Measurements from ENCODE around the gene PTPN13. TPM values are rescaled to one million over a fixed set of nuclear protein-coding genes. Genes with fewer than 3 reads are reported as not detected.
"Not testable (repeated sequence)": the region's sequence is repeated elsewhere in the genome, so short reads cannot be mapped to it uniquely, and the experiment has no call there.

Gene PTPN13
- total RNA-seq, 2 experiments from 2014 or later, result 1.4 to 1.5 TPM

- Mint-ChIP-seq H3K4me1 (no peaks in the 10 kb centered on the region), H3K36me3 (ENCODE audit: low read depth) (no peaks in the 10 kb centered on the region), H3K27ac (no peak overlapping the region), H3K27me3 (no peaks in the 10 kb centered on the region), H3K9me3 (ENCODE audit: low read depth) (no peaks in the 10 kb centered on the region), H3K4me3 (no peak overlapping the region)
- POLR2A ChIA-PET, result no interaction called here
- intact Hi-C loops (cut with DNase I, micrococcal nuclease), result loop anchor here in 1 of 2 experiments (10.0 kb wide), 1 partner anchor 215 kb away; the partner anchor contains the start of gene C4orf36
- DNase-seq, result no peak
- no peak for ATAC-seq
- CTCF ChIA-PET, result no interaction called here
Observed at GRCh38 chr4:86679441-86679840, 85.3 kb downstream of the PTPN13 start.

DNA sequence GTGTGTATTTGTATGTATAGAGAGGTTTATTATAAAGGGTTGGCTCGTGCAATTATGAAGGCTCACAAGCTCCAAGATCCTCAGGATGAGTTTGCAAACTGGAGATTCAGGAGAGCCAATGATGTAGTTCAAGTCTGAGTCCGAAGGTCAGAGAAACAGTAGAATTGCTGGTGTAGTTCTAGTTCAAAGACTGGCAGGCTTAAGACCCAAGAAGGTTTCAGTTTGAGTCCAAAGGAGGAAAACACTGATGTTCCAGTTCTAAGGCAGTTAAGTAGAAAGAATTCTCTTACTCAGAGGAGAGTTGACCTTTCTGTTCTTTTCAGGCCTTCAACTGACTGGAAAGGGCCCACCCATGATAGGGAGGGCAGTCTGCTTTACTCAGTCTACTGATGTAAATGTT lies 89.1 kb downstream of the PTPN13 start:
- POLR2A ChIA-PET, result no interaction called here
- ATAC-seq (no peak), DNase-seq (no peak)
- no peak overlapping the region for H3K4me3 Mint-ChIP-seq
- H3K27ac Mint-ChIP-seq, result no peak overlapping the region
- H3K27me3 Mint-ChIP-seq, result no peaks in the 10 kb centered on the region
- intact Hi-C loops (cut with DNase I, micrococcal nuclease), result no loop called here
- H3K4me1 Mint-ChIP-seq, result no peaks in the 10 kb centered on the region
- CTCF ChIA-PET, result no interaction called here
- no peaks in the 10 kb centered on the region for H3K36me3 Mint-ChIP-seq (ENCODE audit: low read depth)
- no peaks in the 10 kb centered on the region for H3K9me3 Mint-ChIP-seq (ENCODE audit: low read depth)

DNA sequence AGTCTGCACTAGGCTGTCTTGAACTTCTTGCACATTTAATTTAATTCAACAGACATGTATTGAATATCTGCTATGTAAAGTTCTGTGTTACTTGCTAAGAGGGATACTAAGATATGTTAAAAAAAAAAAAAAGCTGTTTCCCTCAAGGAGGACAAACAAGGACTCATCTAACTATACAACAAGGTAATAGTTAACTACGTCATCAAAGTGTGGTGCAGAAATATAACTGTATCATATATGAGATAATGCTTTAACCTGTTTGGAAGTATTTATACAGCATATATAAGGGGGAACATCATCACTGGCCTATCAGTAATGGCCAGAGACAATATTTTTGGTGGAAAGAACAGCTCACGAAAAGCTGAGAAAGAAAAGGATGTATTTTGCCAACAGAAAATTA lies 89.9 kb downstream of the PTPN13 start:
- ATAC-seq (no peak), DNase-seq (no peak)
- ChIA-PET POLR2A (no interaction called here), CTCF (interaction anchor here (0.6 kb wide), 1 partner anchor 9 kb away, joined by 3 read pairs; no protein-coding TSS in a partner anchor)
- Mint-ChIP-seq H3K36me3 (ENCODE audit: low read depth) (no peaks in the 10 kb centered on the region), H3K27me3 (no peaks in the 10 kb centered on the region), H3K27ac (no peak overlapping the region), H3K9me3 (ENCODE audit: low read depth) (no peaks in the 10 kb centered on the region), H3K4me3 (no peak overlapping the region), H3K4me1 (no peaks in the 10 kb centered on the region)
- intact Hi-C loops (cut with DNase I, micrococcal nuclease), result no loop called here

- no peak overlapping the region for H3K4me3 Mint-ChIP-seq
- H3K27me3 Mint-ChIP-seq, result no peaks in the 10 kb centered on the region
- intact Hi-C loops (cut with DNase I, micrococcal nuclease), result no loop called here
- H3K36me3 Mint-ChIP-seq (ENCODE audit: low read depth), result no peaks in the 10 kb centered on the region
- H3K4me1 Mint-ChIP-seq, result no peaks in the 10 kb centered on the region
- no peak overlapping the region for H3K27ac Mint-ChIP-seq
- no peak for ATAC-seq
- no peaks in the 10 kb centered on the region for H3K9me3 Mint-ChIP-seq (ENCODE audit: low read depth)
- POLR2A ChIA-PET, result no interaction called here
- DNase-seq, result no peak
- CTCF ChIA-PET, result no interaction called here
Observed at GRCh38 chr4:86685401-86685800, 91.3 kb downstream of the PTPN13 start.

DNA sequence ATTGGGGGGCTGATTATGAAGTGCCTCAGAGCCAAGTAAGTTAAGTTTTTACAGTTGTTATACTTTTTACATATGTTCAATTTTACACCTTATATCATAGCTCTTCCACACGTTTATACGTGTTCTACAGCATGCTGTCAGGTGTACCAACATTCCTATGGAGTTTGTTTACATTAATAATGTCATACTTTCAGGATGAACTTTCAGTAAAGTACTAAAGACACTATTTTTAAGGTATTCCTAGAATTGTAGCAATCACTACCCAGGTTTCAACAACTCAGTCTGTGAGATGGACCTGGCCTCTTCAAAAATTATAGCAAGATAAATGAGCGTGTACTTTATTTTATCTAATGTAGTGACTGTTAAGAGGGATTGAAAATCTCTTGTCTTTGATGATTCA lies 92.6 kb downstream of the PTPN13 start:
- Mint-ChIP-seq H3K27ac (no peak overlapping the region), H3K36me3 (ENCODE audit: low read depth) (no peaks in the 10 kb centered on the region), H3K27me3 (no peaks in the 10 kb centered on the region), H3K4me3 (no peak overlapping the region), H3K9me3 (ENCODE audit: low read depth) (no peaks in the 10 kb centered on the region), H3K4me1 (no peaks in the 10 kb centered on the region)
- intact Hi-C loops (cut with DNase I, micrococcal nuclease), result no loop called here
- POLR2A ChIA-PET, result no interaction called here
- ATAC-seq (no peak), DNase-seq (no peak)
- CTCF ChIA-PET, result interaction anchor here (0.9 kb wide), 1 partner anchor 90 kb away, joined by 3 read pairs; no protein-coding TSS in a partner anchor

GRCh38 chr4:86688026-86688425 lies 93.9 kb downstream of the PTPN13 start:
- ATAC-seq, result no peak
- no peak for DNase-seq
- POLR2A ChIA-PET, result no interaction called here
- Mint-ChIP-seq H3K27ac (no peak overlapping the region), H3K9me3 (ENCODE audit: low read depth) (no peaks in the 10 kb centered on the region), H3K36me3 (ENCODE audit: low read depth) (no peaks in the 10 kb centered on the region), H3K27me3 (no peaks in the 10 kb centered on the region), H3K4me3 (no peak overlapping the region), H3K4me1 (no peaks in the 10 kb centered on the region)
- intact Hi-C loops (cut with DNase I, micrococcal nuclease), result no loop called here
- CTCF ChIA-PET, result interaction anchor here (0.6 kb wide), 1 partner anchor 107 kb away, joined by 4 read pairs; no protein-coding TSS in a partner anchor

- intact Hi-C loops (cut with DNase I, micrococcal nuclease), result no loop called here
- H3K4me3 Mint-ChIP-seq, result no peak overlapping the region
- H3K27me3 Mint-ChIP-seq, result no peaks in the 10 kb centered on the region
- CTCF ChIA-PET, result no interaction called here
- no peak overlapping the region for H3K27ac Mint-ChIP-seq
- no peaks in the 10 kb centered on the region for H3K9me3 Mint-ChIP-seq (ENCODE audit: low read depth)
- ATAC-seq, result no peak
- no peaks in the 10 kb centered on the region for H3K36me3 Mint-ChIP-seq (ENCODE audit: low read depth)
- DNase-seq, result no peak
- POLR2A ChIA-PET, result no interaction called here
- no peaks in the 10 kb centered on the region for H3K4me1 Mint-ChIP-seq
Observed at GRCh38 chr4:86704601-86705000, 110.5 kb downstream of the PTPN13 start.

DNA sequence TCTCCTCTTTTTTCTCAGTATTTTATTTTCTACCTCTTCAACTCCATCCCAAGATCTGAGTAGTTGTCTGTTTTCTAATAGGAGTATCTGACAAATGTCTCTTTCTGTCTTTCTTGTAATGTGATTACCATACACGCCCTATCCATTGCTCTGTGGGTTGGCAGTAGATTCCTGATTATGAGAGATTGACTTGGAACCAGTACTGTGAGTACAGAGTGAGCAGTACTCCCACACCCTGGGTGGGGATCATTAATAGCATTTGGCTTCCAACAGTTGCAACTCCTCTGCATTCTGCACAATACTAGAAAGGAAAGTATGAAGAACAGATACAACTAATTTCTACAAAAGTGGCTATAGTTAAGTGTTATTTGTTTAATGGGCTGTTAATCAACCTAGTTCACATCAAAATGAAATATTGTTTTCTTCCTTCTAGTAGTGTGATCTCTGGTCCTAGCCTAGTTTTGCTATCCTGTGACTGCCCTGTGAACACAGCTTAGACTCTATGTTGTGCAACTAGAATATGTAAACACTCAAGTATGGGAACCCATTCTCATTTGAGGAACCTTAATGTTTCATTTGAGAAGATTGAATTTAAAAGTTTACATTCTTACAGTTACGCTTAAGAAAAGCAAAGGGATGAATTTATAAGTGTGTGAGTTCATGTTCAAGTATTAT lies 112.9 kb downstream of the PTPN13 start:
- H3K4me3 Mint-ChIP-seq, result no peak overlapping the region
- H3K4me1 Mint-ChIP-seq, result no peaks in the 10 kb centered on the region
- ATAC-seq (no peak), DNase-seq (no peak)
- intact Hi-C loops (cut with DNase I, micrococcal nuclease), result no loop called here
- no peaks in the 10 kb centered on the region for H3K36me3 Mint-ChIP-seq (ENCODE audit: low read depth)
- H3K27ac Mint-ChIP-seq, result no peak overlapping the region
- CTCF ChIA-PET, result no interaction called here
- H3K27me3 Mint-ChIP-seq, result no peaks in the 10 kb centered on the region
- POLR2A ChIA-PET, result no interaction called here
- H3K9me3 Mint-ChIP-seq (ENCODE audit: low read depth), result no peaks in the 10 kb centered on the region

GRCh38 chr4:86717651-86718050 lies 123.5 kb downstream of the PTPN13 start:
- Mint-ChIP-seq H3K9me3 (ENCODE audit: low read depth) (no peaks in the 10 kb centered on the region), H3K27me3 (peaks cover 2% of the 10 kb centered on the region), H3K4me3 (no peak overlapping the region), H3K4me1 (peaks cover 2% of the 10 kb centered on the region), H3K27ac (no peak overlapping the region), H3K36me3 (ENCODE audit: low read depth) (no peaks in the 10 kb centered on the region)
- ATAC-seq, result no peak
- CTCF ChIA-PET, result no interaction called here
- intact Hi-C loops (cut with DNase I, micrococcal nuclease), result no loop called here
- no peak for DNase-seq
- POLR2A ChIA-PET, result interaction anchor here (0.5 to 0.6 kb wide), 2 partner anchors 62 to 646 kb away, joined by 5 to 13 read pairs; no protein-coding TSS in a partner anchor

GRCh38 chr4:86718152-86718551 lies 124.0 kb downstream of the PTPN13 start:
- no peak for DNase-seq
- Mint-ChIP-seq H3K27ac (no peak overlapping the region), H3K27me3 (peaks cover 2% of the 10 kb centered on the region), H3K4me1 (peaks cover 2% of the 10 kb centered on the region), H3K36me3 (ENCODE audit: low read depth) (no peaks in the 10 kb centered on the region), H3K9me3 (ENCODE audit: low read depth) (no peaks in the 10 kb centered on the region), H3K4me3 (no peak overlapping the region)
- no peak for ATAC-seq
- POLR2A ChIA-PET, result no interaction called here
- intact Hi-C loops (cut with DNase I, micrococcal nuclease), result no loop called here
- CTCF ChIA-PET, result no interaction called here

GRCh38 chr4:86719149-86719548 lies 125.0 kb downstream of the PTPN13 start:
- H3K27me3 Mint-ChIP-seq; ATAC-seq; H3K27ac Mint-ChIP-seq; H3K4me1 Mint-ChIP-seq; DNase-seq; CTCF ChIA-PET; H3K9me3 Mint-ChIP-seq (ENCODE audit: low read depth); H3K36me3 Mint-ChIP-seq (ENCODE audit: low read depth); H3K4me3 Mint-ChIP-seq; POLR2A ChIA-PET; intact Hi-C loops (cut with DNase I, micrococcal nuclease): not testable (repeated sequence)

DNA sequence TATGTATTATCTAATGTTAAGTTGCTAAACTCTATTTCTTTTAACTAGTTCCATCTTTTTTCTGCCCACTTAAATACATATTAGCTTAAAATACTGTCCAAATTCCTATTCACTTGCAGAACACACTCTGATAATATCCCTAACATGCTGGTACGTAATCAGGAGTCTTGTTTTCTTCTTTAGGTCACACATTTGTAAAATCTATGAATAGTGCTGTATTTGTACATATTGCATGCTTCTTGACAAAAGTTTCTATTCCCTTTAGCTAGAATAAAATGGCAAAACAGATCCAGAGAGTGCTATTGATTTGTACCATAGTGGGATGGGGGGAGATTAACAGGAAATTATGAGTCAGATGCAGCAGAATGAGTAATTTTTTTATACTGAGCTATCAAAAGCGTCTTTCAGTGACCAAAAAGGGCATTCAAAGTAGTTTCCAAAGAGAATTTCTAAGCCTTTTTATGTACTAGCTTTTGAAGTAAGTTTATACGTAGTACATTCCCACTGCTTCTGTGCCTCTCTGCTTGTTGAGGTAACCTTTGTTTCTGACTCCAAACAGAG lies 126.5 kb downstream of the PTPN13 start:
- ChIA-PET CTCF (interaction anchor here (1.2 kb wide), 1 partner anchor 224 kb away, joined by 3 read pairs; no protein-coding TSS in a partner anchor), POLR2A (interaction anchor here (0.6 kb wide), 1 partner anchor 126 kb away, joined by 3 read pairs; the partner anchor contains the start of gene PTPN13)
- intact Hi-C loops (cut with DNase I, micrococcal nuclease), result no loop called here
- Mint-ChIP-seq H3K4me3 (no peak overlapping the region), H3K27me3 (peaks cover 2% of the 10 kb centered on the region), H3K36me3 (ENCODE audit: low read depth) (no peaks in the 10 kb centered on the region), H3K4me1 (peaks cover 2% of the 10 kb centered on the region), H3K9me3 (ENCODE audit: low read depth) (no peaks in the 10 kb centered on the region), H3K27ac (no peak overlapping the region)
- no peak for ATAC-seq
- no peak for DNase-seq

Data from activated CD4-positive, alpha-beta T cell treated with anti-CD3 and anti-CD28 coated beads for 36 hours (primary cell).